ENCODE data around the gene PZP.

Gene PZP

GRCh38 chr12:9122091-9122609 lies 86.0 kb downstream of the PZP start:
- DNase-seq = no peak

- DNase-seq = peak; percentile 69
These were observed 87.6 kb downstream of the PZP start for GRCh38 chr12:9120487-9121184.

GRCh38 chr12:9118158-9118557 lies 90.0 kb downstream of the PZP start:
- no peak for DNase-seq

- DNase-seq = no peak
These were observed 92.2 kb downstream of the PZP start, which contains the start of gene A2M for GRCh38 chr12:9115731-9116559. TSS of gene A2M (minus strand) at chr12:9115919. CDS start at chr12:9115849, 70 bp downstream.

- DNase-seq = no peak
These were observed 93.2 kb downstream of the PZP start for GRCh38 chr12:9114946-9115345.

- peak; percentile 27 for DNase-seq
These were observed 94.2 kb downstream of the PZP start for GRCh38 chr12:9113987-9114309.

GRCh38 chr12:9113296-9113986 lies 94.8 kb downstream of the PZP start:
- no peak for DNase-seq

GRCh38 chr12:9112076-9112853 lies 95.9 kb downstream of the PZP start:
- no peak for DNase-seq

- no peak for DNase-seq
These were observed 96.7 kb downstream of the PZP start for GRCh38 chr12:9111525-9111924.

- no peak for DNase-seq
These were observed 98.3 kb downstream of the PZP start for GRCh38 chr12:9109737-9110491.

GRCh38 chr12:9109213-9109522 lies 99.0 kb downstream of the PZP start:
- no peak for DNase-seq

- DNase-seq = no peak
These were observed 99.5 kb downstream of the PZP start for GRCh38 chr12:9108504-9109212.

- DNase-seq = no peak
These were observed 100.7 kb downstream of the PZP start for GRCh38 chr12:9107542-9107873.

- DNase-seq = no peak
These were observed 101.3 kb downstream of the PZP start for GRCh38 chr12:9106610-9107541.

- DNase-seq = no peak
These were observed 102.1 kb downstream of the PZP start for GRCh38 chr12:9106067-9106466.

- DNase-seq = no peak
These were observed 103.3 kb downstream of the PZP start for GRCh38 chr12:9104767-9105423.

- no peak for DNase-seq
These were observed 104.1 kb downstream of the PZP start for GRCh38 chr12:9104087-9104486.

GRCh38 chr12:9103050-9103849 lies 104.9 kb downstream of the PZP start:
- DNase-seq = no peak

Measured in DMS53 (cell line).